Activated naive CD8-positive, alpha-beta T cell treated with anti-CD3 and anti-CD28 coated beads, Interleukin-2, amount 50 U/mL, for 24 hours (primary cell): ENCODE results near the gene PRAMEF13.
"Not testable (repeated sequence)": the region's sequence is repeated elsewhere in the genome, so short reads cannot be mapped to it uniquely, and the experiment has no call there.

Experiments used
- ATAC-seq: fragments of 150-1000 bp; cut with Tn5 transposase; one replicate; pipeline ENCODE4 v1.10.0; 2021
- DNase-seq: peaks from one replicate; pipeline ENCODE4 v3.0.0; 2021
- H3K27ac Mint-ChIP-seq: one replicate; pipeline ENCODE4 v1.8.0; 2021; ENCODE audit warnings: mild to moderate bottlenecking, mixed read lengths
- H3K27me3 Mint-ChIP-seq: one replicate; pipeline ENCODE4 v1.8.0; 2021; ENCODE audit warnings: mixed read lengths
- H3K36me3 Mint-ChIP-seq: one replicate; pipeline ENCODE4 v1.8.0; 2021; ENCODE audit warnings: low read depth, mixed read lengths
- H3K4me1 Mint-ChIP-seq: one replicate; pipeline ENCODE4 v1.8.0; 2021; ENCODE audit warnings: mixed read lengths
- H3K4me3 Mint-ChIP-seq: one replicate; pipeline ENCODE4 v1.8.0; 2021; ENCODE audit warnings: mild to moderate bottlenecking, moderate library complexity, mixed read lengths
- H3K9me3 Mint-ChIP-seq: one replicate; pipeline ENCODE4 v1.8.0; 2021; ENCODE audit warnings: mixed read lengths

The PRAMEF13 gene

GRCh38 chr1:13225675-13226204 lies 24.5 kb upstream of the PRAMEF13 start, which contains the start of gene PRAMEF18:
PRAMEF18 (minus strand) TSS chr1:13226154; CDS start chr1:13226106, 48 bp downstream.
- not testable (repeated sequence) for H3K4me1 Mint-ChIP-seq, H3K36me3 Mint-ChIP-seq, H3K9me3 Mint-ChIP-seq, H3K27ac Mint-ChIP-seq, DNase-seq, H3K4me3 Mint-ChIP-seq, ATAC-seq, H3K27me3 Mint-ChIP-seq

DNA sequence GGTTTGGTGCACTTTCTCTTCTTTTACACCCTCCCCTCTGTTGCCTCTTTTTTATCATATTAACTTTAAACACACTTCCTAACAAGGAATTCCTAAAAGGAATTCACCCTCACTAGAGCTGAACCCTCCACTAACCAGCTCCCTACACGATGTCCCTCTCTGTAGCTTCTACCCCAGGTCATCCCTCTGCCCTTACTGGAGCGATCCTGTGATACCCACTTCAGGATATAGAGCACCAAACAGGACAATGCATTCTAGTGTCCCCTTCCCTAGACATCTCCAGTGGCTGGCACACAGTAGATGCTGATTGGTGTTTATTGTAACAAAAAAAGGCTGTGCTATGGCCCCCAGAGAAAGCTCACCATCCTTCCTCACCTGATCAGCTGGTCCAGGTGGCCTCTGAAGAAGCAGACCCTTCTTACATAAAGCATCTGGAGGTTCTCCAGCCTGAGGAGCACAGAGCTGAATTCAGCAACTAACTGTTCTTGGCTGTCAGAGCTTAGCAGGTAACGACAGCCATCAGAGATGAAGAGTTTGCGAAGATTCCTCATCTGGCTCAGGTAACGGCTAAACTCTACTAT lies 23.4 kb upstream of the PRAMEF13 start:
- H3K27me3 Mint-ChIP-seq = peaks cover 6% of the 10 kb centered on the region
- H3K4me1 Mint-ChIP-seq = no peaks in the 10 kb centered on the region
- ATAC-seq (no peak), DNase-seq (no peak)
- no peak overlapping the region for H3K4me3 Mint-ChIP-seq
- H3K27ac Mint-ChIP-seq = no peak overlapping the region
- no peaks in the 10 kb centered on the region for H3K9me3 Mint-ChIP-seq
- H3K36me3 Mint-ChIP-seq = no peaks in the 10 kb centered on the region

DNA sequence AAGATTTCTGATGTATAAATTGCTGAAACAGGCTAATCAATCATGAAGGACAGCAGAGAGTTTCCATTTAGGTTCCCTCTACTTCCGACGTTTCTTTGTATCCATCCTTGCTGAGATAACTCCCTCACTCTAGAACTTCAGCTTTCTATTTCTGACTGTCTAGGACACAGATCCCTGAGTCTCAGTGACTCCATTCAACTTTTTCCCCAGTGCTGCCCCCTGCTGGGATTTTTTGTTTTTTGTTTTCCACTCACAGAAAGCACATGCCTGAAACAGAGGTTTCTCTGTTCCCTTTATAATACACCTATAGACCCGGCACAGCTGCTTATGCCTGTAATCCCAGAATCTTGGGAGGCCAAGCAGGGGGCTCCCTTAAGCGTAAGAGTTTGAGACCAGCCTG lies 21.6 kb upstream of the PRAMEF13 start:
- DNase-seq, H3K4me1 Mint-ChIP-seq, H3K27ac Mint-ChIP-seq, H3K9me3 Mint-ChIP-seq, H3K36me3 Mint-ChIP-seq, H3K4me3 Mint-ChIP-seq, ATAC-seq, H3K27me3 Mint-ChIP-seq: not testable (repeated sequence)

- H3K4me1 Mint-ChIP-seq, H3K27me3 Mint-ChIP-seq, DNase-seq, H3K36me3 Mint-ChIP-seq, H3K27ac Mint-ChIP-seq, ATAC-seq, H3K9me3 Mint-ChIP-seq, H3K4me3 Mint-ChIP-seq: not testable (repeated sequence)
Measured at GRCh38 chr1:13219203-13219602, 18.0 kb upstream of the PRAMEF13 start.

- H3K9me3 Mint-ChIP-seq, H3K27ac Mint-ChIP-seq, H3K4me1 Mint-ChIP-seq, H3K27me3 Mint-ChIP-seq, H3K4me3 Mint-ChIP-seq, DNase-seq, H3K36me3 Mint-ChIP-seq, ATAC-seq: not testable (repeated sequence)
Measured at GRCh38 chr1:13216619-13217018, 15.4 kb upstream of the PRAMEF13 start.

GRCh38 chr1:13208712-13209111 lies 7.5 kb upstream of the PRAMEF13 start:
- not testable (repeated sequence) for H3K27ac Mint-ChIP-seq, H3K4me1 Mint-ChIP-seq, H3K9me3 Mint-ChIP-seq, DNase-seq, ATAC-seq, H3K27me3 Mint-ChIP-seq, H3K4me3 Mint-ChIP-seq, H3K36me3 Mint-ChIP-seq

- ATAC-seq, H3K36me3 Mint-ChIP-seq, H3K9me3 Mint-ChIP-seq, H3K4me1 Mint-ChIP-seq, DNase-seq, H3K27ac Mint-ChIP-seq, H3K27me3 Mint-ChIP-seq, H3K4me3 Mint-ChIP-seq: not testable (repeated sequence)
Measured at GRCh38 chr1:13171548-13171947, 29.7 kb downstream of the PRAMEF13 start, which contains the start of gene PRAMEF9. PRAMEF9 (plus strand) TSS chr1:13171848; CDS start chr1:13175281, 3,433 bp downstream.

DNA sequence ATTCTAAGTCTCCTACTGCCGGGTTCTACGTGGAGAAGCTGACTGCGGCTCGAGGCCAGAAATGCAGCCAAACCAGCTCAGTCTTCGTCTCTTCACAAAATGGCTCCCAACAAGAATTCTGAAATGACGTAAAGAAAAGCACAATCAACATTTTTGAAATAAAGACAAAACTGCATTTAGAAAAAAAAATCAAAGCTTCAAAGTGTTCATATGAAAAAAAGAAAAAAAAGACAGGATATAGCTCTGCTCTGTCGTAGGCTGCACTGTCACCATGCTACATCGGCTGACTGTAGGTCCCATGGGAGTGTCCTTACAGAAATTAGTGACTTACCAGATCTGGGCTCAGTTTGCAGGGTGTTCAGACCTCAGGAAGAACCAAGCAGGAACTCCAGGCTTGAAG lies 35.7 kb downstream of the PRAMEF13 start, which contains the start of gene HNRNPCL4:
TSS of gene HNRNPCL4 (minus strand) at position 101 of the 400 bp plus-strand sequence. CDS start 164 bp downstream, outside the sequence.
- DNase-seq, ATAC-seq, H3K9me3 Mint-ChIP-seq, H3K36me3 Mint-ChIP-seq, H3K27ac Mint-ChIP-seq, H3K27me3 Mint-ChIP-seq, H3K4me3 Mint-ChIP-seq, H3K4me1 Mint-ChIP-seq: not testable (repeated sequence)

GRCh38 chr1:13155909-13156308 lies 45.3 kb downstream of the PRAMEF13 start, which contains the start of gene PRAMEF26:
PRAMEF26 (minus strand) TSS chr1:13156009; CDS start chr1:13153095, 2,914 bp downstream.
- not testable (repeated sequence) for H3K9me3 Mint-ChIP-seq, DNase-seq, ATAC-seq, H3K36me3 Mint-ChIP-seq, H3K27ac Mint-ChIP-seq, H3K27me3 Mint-ChIP-seq, H3K4me3 Mint-ChIP-seq, H3K4me1 Mint-ChIP-seq
